Natural killer cell treated with Interleukin-12 subunit alpha and Interleukin-12 subunit beta and Interleukin-15 and Interleukin-18, amount 100 ng/mL, for 72 hours (primary cell): ENCODE data around the gene ZDHHC18. TPM values are rescaled to one million over a fixed set of nuclear protein-coding genes. Genes with fewer than 3 reads are reported as not detected.
"Not testable (repeated sequence)": the region's sequence is repeated elsewhere in the genome, so short reads cannot be mapped to it uniquely, and the experiment has no call there.

Experiments used
- ATAC-seq, 2 donors: fragments of 150-1000 bp; cut with Tn5 transposase in 1 of 2; sonication (Bioruptor Pico), chemical (Tn5 transposase) in 1 of 2; 2 replicates each; pipeline ENCODE4 v1.10.0; 2021
- DNase-seq: peaks from one replicate; pipeline ENCODE4 v3.0.0; 2022; ENCODE audit warnings: low spot score
- H3K27ac Mint-ChIP-seq, 2 donors: 1 replicate in 1 of 2; 2 replicates in 1 of 2; pipeline ENCODE4 v1.8.0; 2022; ENCODE audit warnings: mixed read lengths in 2 of 2, mild to moderate bottlenecking in 1 of 2, moderate library complexity in 1 of 2
- H3K27me3 Mint-ChIP-seq, 2 donors: 1 replicate in 1 of 2; 2 replicates in 1 of 2; pipeline ENCODE4 v1.8.0; 2022; ENCODE audit warnings: mixed read lengths in 2 of 2
- H3K36me3 Mint-ChIP-seq: one replicate; pipeline ENCODE4 v1.8.0; 2022; ENCODE audit warnings: mixed read lengths
- H3K4me1 Mint-ChIP-seq, 2 donors: 1 replicate in 1 of 2; 2 replicates in 1 of 2; pipeline ENCODE4 v1.8.0; 2022; ENCODE audit warnings: low read depth in 2 of 2, mixed read lengths in 2 of 2, mild to moderate bottlenecking in 1 of 2
- H3K4me3 Mint-ChIP-seq: one replicate; pipeline ENCODE4 v1.8.0; 2022; ENCODE audit warnings: mixed read lengths
- H3K9me3 Mint-ChIP-seq: 2 replicates; pipeline ENCODE4 v1.8.0; 2022; ENCODE audit warnings: mixed read lengths
- total RNA-seq, 2 donors: library from RNA; stranded (reverse); gene quantifications; one replicate each; pipeline ENCODE4 v1.2.3, GENCODE V29; 2022

The ZDHHC18 gene
- total RNA-seq, 2 donors from 2014 or later: 87.2 to 106 TPM

GRCh38 chr1:26862781-26863684 is 36.5 kb downstream of the ZDHHC18 start, which contains the start of gene SFN:
Gene SFN, plus strand, starts transcription at chr1:26863149. Its CDS starts 64 bp downstream, at chr1:26863213.
- no peaks in the 10 kb centered on the region for H3K27me3 Mint-ChIP-seq
- H3K9me3 Mint-ChIP-seq: no peaks in the 10 kb centered on the region
- no peak for DNase-seq
- H3K36me3 Mint-ChIP-seq: no peaks in the 10 kb centered on the region
- peak within 1 kb of the TSS; percentile 12 to 39 for H3K27ac Mint-ChIP-seq
- ATAC-seq: no peak
- peaks cover 20 to 24% of the 10 kb centered on the region in 2 donors for H3K4me1 Mint-ChIP-seq
- H3K4me3 Mint-ChIP-seq: peak within 1 kb of the TSS; percentile 90

DNA sequence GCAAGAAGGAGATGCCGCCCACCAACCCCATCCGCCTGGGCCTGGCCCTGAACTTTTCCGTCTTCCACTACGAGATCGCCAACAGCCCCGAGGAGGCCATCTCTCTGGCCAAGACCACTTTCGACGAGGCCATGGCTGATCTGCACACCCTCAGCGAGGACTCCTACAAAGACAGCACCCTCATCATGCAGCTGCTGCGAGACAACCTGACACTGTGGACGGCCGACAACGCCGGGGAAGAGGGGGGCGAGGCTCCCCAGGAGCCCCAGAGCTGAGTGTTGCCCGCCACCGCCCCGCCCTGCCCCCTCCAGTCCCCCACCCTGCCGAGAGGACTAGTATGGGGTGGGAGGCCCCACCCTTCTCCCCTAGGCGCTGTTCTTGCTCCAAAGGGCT is 37.2 kb downstream of the ZDHHC18 start:
- Mint-ChIP-seq H3K4me1 (peaks cover 20 to 24% of the 10 kb centered on the region in 2 donors), H3K36me3 (no peaks in the 10 kb centered on the region), H3K4me3 (peak overlapping the region; percentile 90), H3K9me3 (no peaks in the 10 kb centered on the region), H3K27me3 (no peaks in the 10 kb centered on the region), H3K27ac (peak overlapping the region in 1 of 2 donors; percentile 12)
- DNase-seq (no peak), ATAC-seq (no peak)

- ATAC-seq: peak; percentile 98 to 99
These were observed 38.4 kb downstream of the ZDHHC18 start for GRCh38 chr1:26864610-26865480.

DNA sequence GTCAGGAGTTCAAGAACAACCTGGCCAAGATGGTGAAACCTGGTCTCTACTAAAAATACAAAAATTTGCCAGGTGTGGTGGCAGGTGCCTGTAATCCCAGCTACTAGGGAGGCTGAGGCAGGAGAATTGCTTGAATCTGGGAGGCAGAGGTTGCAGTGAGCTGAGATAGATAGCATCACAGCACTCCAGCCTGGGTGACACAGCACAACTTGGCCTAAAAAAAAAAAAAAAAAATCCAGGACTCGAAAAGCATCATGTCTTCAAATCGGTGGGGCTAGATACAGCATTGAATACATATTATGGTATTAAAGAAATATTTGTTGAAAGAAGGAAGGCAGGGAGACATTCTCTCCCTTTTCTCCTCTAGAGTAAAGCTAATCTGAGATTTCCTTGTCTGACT is 46.6 kb downstream of the ZDHHC18 start:
- not testable (repeated sequence) for DNase-seq, H3K9me3 Mint-ChIP-seq, H3K4me1 Mint-ChIP-seq, H3K36me3 Mint-ChIP-seq, H3K4me3 Mint-ChIP-seq, H3K27me3 Mint-ChIP-seq, ATAC-seq, H3K27ac Mint-ChIP-seq

More at GRCh38 chr1:26864610-26865480, 38.4 kb downstream of the ZDHHC18 start:
- Mint-ChIP-seq H3K27ac (peak overlapping the region; percentile 78 to 88), H3K36me3 (no peaks in the 10 kb centered on the region), H3K27me3 (no peaks in the 10 kb centered on the region), H3K4me3 (peak overlapping the region; percentile 90), H3K9me3 (no peaks in the 10 kb centered on the region), H3K4me1 (peaks cover 20 to 24% of the 10 kb centered on the region in 2 donors)
- peak; percentile 97 for DNase-seq

DNA sequence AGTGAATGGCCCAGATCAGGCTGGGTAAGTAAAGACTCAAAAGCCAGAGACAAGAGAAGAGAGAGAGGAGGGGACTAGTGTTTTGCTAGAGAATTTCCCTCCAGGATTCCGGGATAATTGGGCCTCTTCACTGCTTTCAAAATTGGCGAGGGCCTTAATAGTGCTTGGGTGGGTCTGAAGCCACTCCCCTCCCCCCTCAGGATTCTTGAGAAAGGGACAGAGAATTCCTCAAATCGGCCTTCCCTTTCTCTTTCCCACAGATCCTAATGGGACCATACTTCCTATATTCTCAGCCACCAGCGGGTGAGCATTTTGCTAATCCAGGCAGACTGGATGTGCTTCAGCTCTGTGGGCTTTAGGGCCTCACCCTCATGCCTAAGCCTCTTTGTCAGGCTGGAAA is 48.4 kb downstream of the ZDHHC18 start:
- Mint-ChIP-seq H3K4me3 (no peak overlapping the region), H3K27ac (no peak overlapping the region), H3K27me3 (no peaks in the 10 kb centered on the region), H3K4me1 (no peaks in the 10 kb centered on the region), H3K36me3 (no peaks in the 10 kb centered on the region), H3K9me3 (no peaks in the 10 kb centered on the region)
- DNase-seq: no peak
- no peak for ATAC-seq

DNA sequence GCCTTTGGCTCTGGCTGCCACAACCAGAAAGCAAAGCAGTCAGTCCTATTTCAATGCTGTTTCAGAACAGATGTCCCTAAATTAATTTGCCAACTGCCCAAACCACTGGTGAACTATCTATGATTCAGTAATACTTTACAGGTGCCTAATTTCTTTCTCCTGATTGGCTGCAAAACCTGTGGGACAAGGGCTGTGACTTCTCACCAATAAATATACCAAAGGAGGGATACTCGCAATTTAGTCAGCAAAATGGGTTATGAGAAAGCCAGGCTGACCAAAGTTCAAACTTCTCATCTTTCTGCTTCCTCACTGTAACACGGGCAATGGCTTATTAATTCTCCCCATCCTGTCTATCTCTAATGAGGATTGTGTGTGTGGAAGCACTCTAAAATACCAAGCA is 50.8 kb downstream of the ZDHHC18 start:
- Mint-ChIP-seq H3K27me3 (no peaks in the 10 kb centered on the region), H3K36me3 (peaks cover 5% of the 10 kb centered on the region), H3K4me3 (no peak overlapping the region), H3K27ac (no peak overlapping the region), H3K9me3 (no peaks in the 10 kb centered on the region), H3K4me1 (no peaks in the 10 kb centered on the region)
- ATAC-seq: no peak
- DNase-seq: no peak

- H3K9me3 Mint-ChIP-seq: no peaks in the 10 kb centered on the region
- ATAC-seq (no peak), DNase-seq (no peak)
- H3K36me3 Mint-ChIP-seq: peaks cover 26% of the 10 kb centered on the region
- peaks cover 6 to 8% of the 10 kb centered on the region in 2 donors for H3K4me1 Mint-ChIP-seq
- H3K27ac Mint-ChIP-seq: no peak overlapping the region
- no peak overlapping the region for H3K4me3 Mint-ChIP-seq
- no peaks in the 10 kb centered on the region for H3K27me3 Mint-ChIP-seq
These were observed 53.3 kb downstream of the ZDHHC18 start for GRCh38 chr1:26879793-26880192.

GRCh38 chr1:26881611-26882010 is 55.1 kb downstream of the ZDHHC18 start:
- H3K4me3 Mint-ChIP-seq, H3K9me3 Mint-ChIP-seq, ATAC-seq, DNase-seq, H3K27me3 Mint-ChIP-seq, H3K27ac Mint-ChIP-seq: not testable (repeated sequence)
- peaks cover 11 to 12% of the 10 kb centered on the region in 2 donors for H3K4me1 Mint-ChIP-seq
- peaks cover 33% of the 10 kb centered on the region for H3K36me3 Mint-ChIP-seq

DNA sequence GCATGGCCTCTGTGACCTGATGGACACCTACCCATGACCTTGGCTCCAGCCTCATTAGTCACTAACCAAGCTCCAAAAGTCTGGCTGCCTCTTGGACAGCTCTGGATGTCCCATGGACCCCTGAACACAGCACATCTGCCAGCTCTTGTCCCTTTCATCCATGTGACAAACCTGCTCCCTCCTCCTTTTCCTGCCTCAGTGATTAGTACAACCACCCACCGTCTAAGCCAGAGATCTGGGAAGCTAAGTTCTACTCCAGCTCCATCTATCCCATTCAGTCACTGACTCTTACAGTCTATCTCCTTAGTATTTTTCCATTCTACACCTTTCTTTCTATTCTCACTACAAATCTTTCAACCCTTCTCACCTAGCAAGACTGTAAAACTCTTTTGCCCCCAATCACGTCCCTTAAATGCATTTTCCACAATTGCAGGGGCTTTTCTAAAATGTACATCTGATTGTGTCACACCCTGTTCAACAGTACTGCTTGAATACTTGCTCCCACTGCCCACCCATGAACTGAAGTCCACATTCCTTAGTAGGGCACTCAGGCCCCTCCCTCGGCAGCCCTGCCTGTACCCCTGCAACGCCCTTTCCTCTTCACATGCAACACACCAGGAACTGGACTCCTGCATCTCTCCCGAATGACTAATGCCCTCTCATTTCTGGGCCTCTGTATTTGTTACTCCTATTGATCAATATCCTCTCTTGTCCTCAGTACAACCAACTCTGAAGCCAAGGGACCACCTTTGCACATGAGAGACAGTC is 56.4 kb downstream of the ZDHHC18 start:
- Mint-ChIP-seq H3K27me3 (no peaks in the 10 kb centered on the region), H3K4me1 (peaks cover 12 to 14% of the 10 kb centered on the region in 2 donors), H3K27ac (no peak overlapping the region), H3K9me3 (no peaks in the 10 kb centered on the region), H3K36me3 (peaks cover 33% of the 10 kb centered on the region), H3K4me3 (no peak overlapping the region)
- ATAC-seq (no peak), DNase-seq (no peak)

- ATAC-seq (no peak), DNase-seq (no peak)
- H3K4me1 Mint-ChIP-seq: peaks cover 26 to 30% of the 10 kb centered on the region in 2 donors
- peaks cover 41% of the 10 kb centered on the region for H3K36me3 Mint-ChIP-seq
- H3K4me3 Mint-ChIP-seq: no peak overlapping the region
- no peaks in the 10 kb centered on the region for H3K27me3 Mint-ChIP-seq
- no peaks in the 10 kb centered on the region for H3K9me3 Mint-ChIP-seq
- no peak overlapping the region for H3K27ac Mint-ChIP-seq
These were observed 60.6 kb downstream of the ZDHHC18 start for GRCh38 chr1:26887125-26887524.

- Mint-ChIP-seq H3K9me3 (no peaks in the 10 kb centered on the region), H3K4me1 (peaks cover 20 to 24% of the 10 kb centered on the region in 2 donors), H3K27me3 (no peaks in the 10 kb centered on the region), H3K27ac (peak overlapping the region; percentile 95 to 96), H3K36me3 (peaks cover 30% of the 10 kb centered on the region), H3K4me3 (peak overlapping the region; percentile 98)
- DNase-seq: no peak
- ATAC-seq: no peak
These were observed 61.7 kb downstream of the ZDHHC18 start for GRCh38 chr1:26888231-26888630.

DNA sequence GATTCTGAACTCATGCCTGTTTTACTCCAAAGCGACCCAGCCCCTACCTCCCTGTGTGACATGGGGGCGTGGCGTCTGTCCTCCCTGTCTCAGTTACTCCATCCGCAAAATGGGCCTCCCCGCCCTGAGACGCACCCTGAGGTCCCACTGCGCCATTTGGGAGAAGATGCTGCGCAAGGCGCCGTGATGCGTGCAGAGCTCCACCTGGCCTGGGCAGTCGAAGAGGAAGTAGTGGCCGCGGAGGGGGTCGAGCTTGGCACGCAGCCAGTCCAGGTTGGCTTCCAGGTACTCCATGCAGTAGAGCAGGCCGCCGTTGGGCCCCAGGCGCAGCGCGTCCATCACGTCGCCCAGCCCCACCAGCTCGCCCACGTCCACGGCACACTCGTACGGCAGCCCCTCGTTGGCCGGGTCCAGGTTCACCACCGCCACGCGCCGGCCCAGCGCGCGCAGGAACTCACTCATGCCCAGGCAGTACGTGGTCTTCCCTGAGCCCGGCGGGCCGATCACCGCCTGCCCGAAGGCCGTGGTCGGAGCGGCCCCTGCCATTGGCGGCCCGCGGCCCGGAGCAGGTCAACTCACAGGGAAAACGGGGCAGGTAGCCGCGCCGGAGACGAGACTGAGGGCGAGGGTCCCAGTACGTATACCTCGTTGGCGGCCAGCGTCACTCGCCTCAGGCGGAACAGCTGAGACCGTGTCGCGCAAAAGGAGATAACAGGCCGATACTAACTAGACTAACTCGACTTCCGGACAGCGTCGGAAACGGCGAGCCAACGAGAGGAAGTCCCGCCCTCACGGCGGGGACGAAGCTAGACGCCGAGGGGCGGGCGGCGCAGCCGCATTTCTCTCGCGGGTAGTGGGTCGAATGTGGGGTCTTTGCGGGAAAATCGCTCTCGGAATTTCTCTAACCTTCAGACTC is 63.3 kb downstream of the ZDHHC18 start, which contains the start of gene GPN2:
Gene GPN2, minus strand, starts transcription at position 733 of the 916 bp plus-strand sequence. Its CDS starts 187 bp downstream, at position 546.
- Mint-ChIP-seq H3K27me3 (no peaks in the 10 kb centered on the region), H3K4me1 (peaks cover 22 to 27% of the 10 kb centered on the region in 2 donors), H3K27ac (peak within 1 kb of the TSS; percentile 95 to 96), H3K36me3 (peaks cover 24% of the 10 kb centered on the region), H3K4me3 (peak within 1 kb of the TSS; percentile 98), H3K9me3 (no peaks in the 10 kb centered on the region)
- ATAC-seq: peak; percentile 97
- DNase-seq: peak; percentile 87
